HG03378 (cell line): ENCODE data around the gene TACR3.
"Not testable (repeated sequence)": the region's sequence is repeated elsewhere in the genome, so short reads cannot be mapped to it uniquely, and the experiment has no call there.

Experiments used
- ATAC-seq: cut with Tn5 transposase; IDR thresholded peaks from one replicate; pipeline ENCODE4 v1.9.1; 2021; ENCODE audit warnings: mild to moderate bottlenecking, moderate library complexity; ENCODE audit not compliant: unreplicated experiment

TACR3 gene

GRCh38 chr4:103719830-103720207 lies at the start of gene TACR3:
Gene TACR3, minus strand, starts transcription at chr4:103719985. Its CDS starts 310 bp downstream, at chr4:103719675.
- no peak for ATAC-seq

GRCh38 chr4:103757631-103758030 lies 37.8 kb upstream of the TACR3 start:
- ATAC-seq: no peak

- no peak for ATAC-seq
These were observed 37.0 kb upstream of the TACR3 start for GRCh38 chr4:103756741-103757140.

- no peak for ATAC-seq
These were observed 35.1 kb upstream of the TACR3 start for GRCh38 chr4:103754844-103755243.

GRCh38 chr4:103753868-103754653 lies 34.3 kb upstream of the TACR3 start:
- no peak for ATAC-seq

GRCh38 chr4:103723150-103723549 lies 3.4 kb upstream of the TACR3 start:
- ATAC-seq: not testable (repeated sequence)

- no peak for ATAC-seq
These were observed 1.5 kb upstream of the TACR3 start for GRCh38 chr4:103721251-103721650.

GRCh38 chr4:103720661-103721060 lies 876 bp upstream of the TACR3 start:
- no peak for ATAC-seq

GRCh38 chr4:103719105-103719829 lies 518 bp downstream of the TACR3 start:
- no peak for ATAC-seq

- no peak for ATAC-seq
These were observed 27.2 kb downstream of the TACR3 start for GRCh38 chr4:103692615-103693014.

GRCh38 chr4:103673983-103674382 lies 45.8 kb downstream of the TACR3 start:
- no peak for ATAC-seq

- not testable (repeated sequence) for ATAC-seq
These were observed 53.0 kb downstream of the TACR3 start for GRCh38 chr4:103666764-103667163.

GRCh38 chr4:103664436-103665075 lies 55.2 kb downstream of the TACR3 start:
- ATAC-seq: no peak

- ATAC-seq: no peak
These were observed 71.2 kb downstream of the TACR3 start for GRCh38 chr4:103648541-103648940.

GRCh38 chr4:103645991-103646390 lies 73.8 kb downstream of the TACR3 start:
- no peak for ATAC-seq

GRCh38 chr4:103634236-103634635 lies 85.5 kb downstream of the TACR3 start:
- no peak for ATAC-seq

- no peak for ATAC-seq
These were observed 93.5 kb downstream of the TACR3 start for GRCh38 chr4:103626296-103626695.

- no peak for ATAC-seq
These were observed 127.9 kb downstream of the TACR3 start for GRCh38 chr4:103591841-103592240.

GRCh38 chr4:103567591-103567990 lies 152.2 kb downstream of the TACR3 start:
- ATAC-seq: no peak

- not testable (repeated sequence) for ATAC-seq
These were observed 160.6 kb downstream of the TACR3 start for GRCh38 chr4:103559178-103559577.
